ENCODE data around the gene ANKRD40.
"Not testable (repeated sequence)": the region's sequence is repeated elsewhere in the genome, so short reads cannot be mapped to it uniquely, and the experiment has no call there.

Gene ANKRD40

DNA sequence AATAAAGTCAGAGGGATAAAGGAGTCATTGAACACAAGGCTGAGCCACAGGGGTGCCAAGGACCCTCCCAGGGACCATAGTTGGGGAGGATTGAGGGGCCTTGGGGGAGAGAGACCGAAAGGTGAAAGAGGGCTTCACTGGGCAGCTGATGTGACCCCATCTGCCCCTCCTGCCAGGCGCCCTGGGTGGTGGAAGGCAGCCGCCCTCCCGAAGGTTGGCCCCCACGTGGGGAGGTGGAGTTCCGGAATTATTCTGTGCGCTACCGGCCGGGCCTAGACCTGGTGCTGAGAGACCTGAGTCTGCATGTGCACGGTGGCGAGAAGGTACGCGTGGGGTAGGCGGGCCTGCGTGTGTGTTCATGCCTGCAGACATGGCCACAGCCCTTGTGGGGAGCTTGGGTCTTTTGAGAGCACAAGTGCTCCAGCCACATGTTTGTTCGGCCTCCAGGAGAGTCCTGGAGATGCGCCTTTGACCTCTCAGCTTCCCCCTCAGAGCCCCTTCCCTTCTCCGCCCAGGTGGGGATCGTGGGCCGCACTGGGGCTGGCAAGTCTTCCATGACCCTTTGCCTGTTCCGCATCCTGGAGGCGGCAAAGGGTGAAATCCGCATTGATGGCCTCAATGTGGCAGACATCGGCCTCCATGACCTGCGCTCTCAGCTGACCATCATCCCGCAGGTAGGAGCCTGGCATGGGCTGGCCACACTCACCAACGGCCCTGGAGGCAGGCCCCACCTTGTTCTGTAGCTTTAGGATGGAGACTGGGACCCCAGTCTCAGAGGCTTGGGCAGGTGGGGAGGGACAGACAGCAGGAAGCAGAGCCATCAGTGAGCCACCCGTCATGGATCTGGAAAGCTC, 24.1 kb downstream of the ANKRD40 start:
- H3K4me3 ChIP-seq (ENCODE audit: low read depth in 1 of 2, low read length in 2 of 2): no peak overlapping the region
- no peaks in the 10 kb centered on the region for H3K27me3 ChIP-seq (ENCODE audit: low read depth, low read length)
- no peak overlapping the region for H3K27ac ChIP-seq (ENCODE audit: low read length)
- no peaks in the 10 kb centered on the region for H3K9me3 ChIP-seq (ENCODE audit: control insufficient read depth in 1 of 2, low read length in 2 of 2)
- H3K4me1 ChIP-seq (ENCODE audit: control insufficient read depth in 1 of 2, insufficient read depth in 2 of 2, low read length in 2 of 2): peaks cover 13 to 16% of the 10 kb centered on the region in 2 donors
- no peaks in the 10 kb centered on the region for H3K36me3 ChIP-seq (ENCODE audit: control insufficient read depth in 1 of 2, insufficient read depth in 2 of 2, low read length in 2 of 2)

DNA sequence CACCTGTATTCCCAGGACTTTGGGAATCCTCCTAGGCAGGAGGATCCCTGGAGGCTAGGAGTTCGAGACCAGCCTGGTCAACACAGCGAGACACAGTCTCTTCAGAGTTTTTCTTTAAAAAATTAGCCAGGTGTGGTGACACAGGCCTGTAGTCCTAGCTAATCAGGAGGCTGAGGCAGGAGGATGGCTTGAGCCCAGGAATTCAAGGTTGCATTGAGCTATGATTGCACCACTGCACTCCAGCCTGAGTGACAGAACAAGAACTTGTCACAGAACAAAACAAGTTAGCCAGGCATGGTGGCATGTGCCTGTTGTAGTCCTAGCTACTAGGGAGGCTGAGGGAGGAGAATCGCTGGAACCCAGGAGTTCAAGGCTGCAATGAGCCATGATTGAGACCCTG, 24.8 kb downstream of the ANKRD40 start:
- no peaks in the 10 kb centered on the region for H3K36me3 ChIP-seq (ENCODE audit: control insufficient read depth in 1 of 2, insufficient read depth in 2 of 2, low read length in 2 of 2)
- H3K4me1 ChIP-seq (ENCODE audit: control insufficient read depth in 1 of 2, insufficient read depth in 2 of 2, low read length in 2 of 2): peaks cover 13 to 16% of the 10 kb centered on the region in 2 donors
- H3K27me3 ChIP-seq (ENCODE audit: low read depth, low read length): no peaks in the 10 kb centered on the region
- H3K9me3 ChIP-seq (ENCODE audit: control insufficient read depth in 1 of 2, low read length in 2 of 2): no peaks in the 10 kb centered on the region
- no peak overlapping the region for H3K4me3 ChIP-seq (ENCODE audit: low read depth in 1 of 2, low read length in 2 of 2)
- H3K27ac ChIP-seq (ENCODE audit: low read length): no peak overlapping the region

DNA sequence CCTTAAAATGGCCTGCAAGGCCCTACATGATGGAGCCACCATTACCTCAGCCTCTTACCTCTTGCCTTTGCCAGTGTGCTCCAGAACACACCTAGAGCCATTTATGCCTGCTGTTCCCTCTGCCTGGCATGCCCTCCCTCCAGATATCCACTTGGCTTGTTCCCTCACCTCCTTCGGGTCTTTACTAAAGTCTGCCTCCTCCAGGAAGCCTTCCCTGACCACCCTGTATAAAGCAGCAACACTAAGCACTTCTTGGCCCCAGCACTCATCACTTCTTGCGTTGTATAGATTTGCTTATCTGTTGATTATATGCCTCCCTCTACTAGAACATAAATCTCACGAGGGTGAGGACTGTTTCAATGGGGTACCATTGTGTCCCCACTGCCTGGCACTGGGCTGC, 25.3 kb downstream of the ANKRD40 start:
- Histone ChIP-seq H3K9me3 (ENCODE audit: control insufficient read depth in 1 of 2, low read length in 2 of 2) (no peaks in the 10 kb centered on the region), H3K36me3 (ENCODE audit: control insufficient read depth in 1 of 2, insufficient read depth in 2 of 2, low read length in 2 of 2) (no peaks in the 10 kb centered on the region), H3K4me3 (ENCODE audit: low read depth in 1 of 2, low read length in 2 of 2) (no peak overlapping the region), H3K4me1 (ENCODE audit: control insufficient read depth in 1 of 2, insufficient read depth in 2 of 2, low read length in 2 of 2) (peaks cover 11 to 13% of the 10 kb centered on the region in 2 donors), H3K27ac (ENCODE audit: low read length) (no peak overlapping the region), H3K27me3 (ENCODE audit: low read depth, low read length) (no peaks in the 10 kb centered on the region)

- H3K4me3 ChIP-seq (ENCODE audit: low read depth in 1 of 2, low read length in 2 of 2): peak overlapping the region in 1 of 2 donors; percentile 33
- no peak overlapping the region for H3K27ac ChIP-seq (ENCODE audit: low read length)
- H3K4me1 ChIP-seq (ENCODE audit: control insufficient read depth in 1 of 2, insufficient read depth in 2 of 2, low read length in 2 of 2): peaks cover 7% of the 10 kb centered on the region in 2 donors
These were observed 26.2 kb downstream of the ANKRD40 start for GRCh38 chr17:50681263-50682200.

DNA sequence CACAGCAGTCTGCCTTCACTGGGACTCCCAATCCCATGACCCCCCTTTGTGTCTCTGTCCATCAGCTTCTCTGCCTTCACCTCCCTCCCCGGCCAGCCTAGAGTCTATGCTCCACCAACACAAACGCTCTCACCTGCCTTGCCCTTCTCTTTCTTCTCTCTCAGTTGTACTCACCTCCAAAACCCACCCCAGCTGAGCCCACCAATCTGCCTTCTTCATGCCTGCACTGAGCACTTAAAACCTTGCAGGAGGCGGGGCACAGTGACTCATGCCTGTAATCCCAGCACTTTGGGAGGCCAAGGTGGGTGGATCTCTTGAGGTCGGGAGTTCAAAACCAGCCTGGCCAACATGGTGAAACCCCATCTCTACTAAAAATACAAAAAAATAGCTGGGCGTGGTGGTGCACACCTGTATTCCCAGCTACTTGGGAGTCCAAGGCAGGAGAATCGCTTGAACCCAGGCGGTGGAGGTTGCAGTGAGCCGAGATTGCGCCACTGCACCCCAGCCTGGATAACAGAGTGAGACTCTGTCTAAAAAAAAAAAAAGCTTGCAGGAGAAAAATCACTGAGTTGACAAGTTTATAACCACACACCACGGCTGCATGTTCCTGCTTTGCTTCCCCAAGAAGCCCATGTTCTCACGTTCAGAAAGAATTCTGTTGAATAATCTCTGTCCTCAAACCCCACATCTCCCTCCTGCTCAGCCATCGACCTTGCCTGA, 27.0 kb downstream of the ANKRD40 start:
- not testable (repeated sequence) for H3K4me1 ChIP-seq (ENCODE audit: control insufficient read depth in 1 of 2, insufficient read depth in 2 of 2, low read length in 2 of 2); H3K27ac ChIP-seq (ENCODE audit: low read length); H3K27me3 ChIP-seq (ENCODE audit: low read depth, low read length); H3K9me3 ChIP-seq (ENCODE audit: control insufficient read depth in 1 of 2, low read length in 2 of 2); H3K36me3 ChIP-seq (ENCODE audit: control insufficient read depth in 1 of 2, insufficient read depth in 2 of 2, low read length in 2 of 2)
- peak overlapping the region in 1 of 2 donors; percentile 33 for H3K4me3 ChIP-seq (ENCODE audit: low read depth in 1 of 2, low read length in 2 of 2)

More at GRCh38 chr17:50681263-50682200, 26.2 kb downstream of the ANKRD40 start:
- Histone ChIP-seq H3K27me3 (ENCODE audit: low read depth, low read length) (no peaks in the 10 kb centered on the region), H3K9me3 (ENCODE audit: control insufficient read depth in 1 of 2, low read length in 2 of 2) (no peaks in the 10 kb centered on the region), H3K36me3 (ENCODE audit: control insufficient read depth in 1 of 2, insufficient read depth in 2 of 2, low read length in 2 of 2) (no peaks in the 10 kb centered on the region)

DNA sequence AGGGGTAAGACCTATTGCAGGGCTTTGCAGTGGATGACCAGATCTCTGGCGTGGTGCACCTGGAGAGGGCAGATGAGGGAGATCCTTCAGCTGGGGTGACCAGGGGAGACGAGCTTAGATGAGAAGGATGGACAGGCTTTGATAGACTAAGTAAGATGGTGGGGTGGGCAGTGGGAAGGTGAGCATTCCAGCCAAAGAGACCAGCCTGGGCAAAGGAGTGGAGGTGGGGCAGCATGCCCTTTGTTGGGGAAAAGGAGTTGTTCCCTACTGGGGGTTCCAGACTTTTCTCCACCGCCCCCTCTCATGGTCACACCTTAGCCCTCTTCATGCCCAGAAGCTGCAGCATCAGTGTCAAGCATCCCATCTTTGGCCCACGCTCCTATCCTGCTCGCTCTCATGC, 27.6 kb downstream of the ANKRD40 start:
- no peak overlapping the region for H3K4me3 ChIP-seq (ENCODE audit: low read depth in 1 of 2, low read length in 2 of 2)
- no peaks in the 10 kb centered on the region for H3K9me3 ChIP-seq (ENCODE audit: control insufficient read depth in 1 of 2, low read length in 2 of 2)
- H3K27ac ChIP-seq (ENCODE audit: low read length): no peak overlapping the region
- peaks cover 7% of the 10 kb centered on the region in 2 donors for H3K4me1 ChIP-seq (ENCODE audit: control insufficient read depth in 1 of 2, insufficient read depth in 2 of 2, low read length in 2 of 2)
- H3K27me3 ChIP-seq (ENCODE audit: low read depth, low read length): no peaks in the 10 kb centered on the region
- no peaks in the 10 kb centered on the region for H3K36me3 ChIP-seq (ENCODE audit: control insufficient read depth in 1 of 2, insufficient read depth in 2 of 2, low read length in 2 of 2)

GRCh38 chr17:50679008-50679544, 28.6 kb downstream of the ANKRD40 start:
- Histone ChIP-seq H3K27ac (ENCODE audit: low read length) (no peak overlapping the region), H3K4me1 (ENCODE audit: control insufficient read depth in 1 of 2, insufficient read depth in 2 of 2, low read length in 2 of 2) (peaks cover 7% of the 10 kb centered on the region in 2 donors), H3K9me3 (ENCODE audit: control insufficient read depth in 1 of 2, low read length in 2 of 2) (no peaks in the 10 kb centered on the region), H3K36me3 (ENCODE audit: control insufficient read depth in 1 of 2, insufficient read depth in 2 of 2, low read length in 2 of 2) (no peaks in the 10 kb centered on the region), H3K4me3 (ENCODE audit: low read depth in 1 of 2, low read length in 2 of 2) (no peak overlapping the region), H3K27me3 (ENCODE audit: low read depth, low read length) (no peaks in the 10 kb centered on the region)

- no peak overlapping the region for H3K4me3 ChIP-seq (ENCODE audit: low read depth in 1 of 2, low read length in 2 of 2)
- peaks cover 7% of the 10 kb centered on the region in 2 donors for H3K4me1 ChIP-seq (ENCODE audit: control insufficient read depth in 1 of 2, insufficient read depth in 2 of 2, low read length in 2 of 2)
- no peaks in the 10 kb centered on the region for H3K27me3 ChIP-seq (ENCODE audit: low read depth, low read length)
- H3K27ac ChIP-seq (ENCODE audit: low read length): no peak overlapping the region
- no peaks in the 10 kb centered on the region for H3K36me3 ChIP-seq (ENCODE audit: control insufficient read depth in 1 of 2, insufficient read depth in 2 of 2, low read length in 2 of 2)
- no peaks in the 10 kb centered on the region for H3K9me3 ChIP-seq (ENCODE audit: control insufficient read depth in 1 of 2, low read length in 2 of 2)
These were observed 29.8 kb downstream of the ANKRD40 start for GRCh38 chr17:50677851-50678375.

DNA sequence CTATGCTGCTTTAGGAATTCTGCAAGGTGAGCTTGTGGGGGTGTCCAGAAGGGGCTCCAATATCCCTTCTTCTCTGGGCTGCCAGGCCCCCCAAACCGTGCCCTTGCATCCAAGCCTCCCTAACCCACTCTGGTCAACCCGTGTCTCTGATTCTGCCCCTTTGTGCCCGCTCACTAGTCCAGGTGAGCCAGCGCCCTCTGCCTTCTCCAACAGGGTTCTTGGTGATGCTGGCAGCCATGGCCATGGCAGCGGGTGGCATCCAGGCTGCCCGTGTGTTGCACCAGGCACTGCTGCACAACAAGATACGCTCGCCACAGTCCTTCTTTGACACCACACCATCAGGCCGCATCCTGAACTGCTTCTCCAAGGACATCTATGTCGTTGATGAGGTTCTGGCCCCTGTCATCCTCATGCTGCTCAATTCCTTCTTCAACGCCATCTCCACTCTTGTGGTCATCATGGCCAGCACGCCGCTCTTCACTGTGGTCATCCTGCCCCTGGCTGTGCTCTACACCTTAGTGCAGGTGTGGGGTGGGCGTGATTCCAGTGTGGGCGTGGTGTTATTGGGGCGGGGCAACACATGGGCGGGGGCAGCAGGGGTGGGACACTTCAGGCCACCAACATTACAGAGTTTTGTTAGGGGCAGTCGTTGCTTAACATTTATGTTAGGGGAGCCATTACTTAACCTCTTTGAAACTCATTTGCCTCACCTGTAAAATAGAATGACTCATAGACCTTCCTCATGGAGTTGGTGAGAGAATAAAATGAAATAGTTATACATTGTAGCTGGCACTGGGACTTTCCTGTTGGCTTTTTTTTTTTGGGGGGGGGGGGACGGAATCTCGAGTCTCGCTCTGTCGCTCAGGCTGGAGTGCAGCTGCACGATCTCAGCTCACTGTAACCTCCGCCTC, 31.4 kb downstream of the ANKRD40 start:
- H3K4me1 ChIP-seq (ENCODE audit: control insufficient read depth in 1 of 2, insufficient read depth in 2 of 2, low read length in 2 of 2): peaks cover 0 to 4% of the 10 kb centered on the region in 2 donors
- no peak overlapping the region for H3K27ac ChIP-seq (ENCODE audit: low read length)
- H3K27me3 ChIP-seq (ENCODE audit: low read depth, low read length): no peaks in the 10 kb centered on the region
- H3K4me3 ChIP-seq (ENCODE audit: low read depth in 1 of 2, low read length in 2 of 2): no peak overlapping the region
- H3K9me3 ChIP-seq (ENCODE audit: control insufficient read depth in 1 of 2, low read length in 2 of 2): no peaks in the 10 kb centered on the region
- H3K36me3 ChIP-seq (ENCODE audit: control insufficient read depth in 1 of 2, insufficient read depth in 2 of 2, low read length in 2 of 2): no peaks in the 10 kb centered on the region

- Histone ChIP-seq H3K4me1 (ENCODE audit: control insufficient read depth in 1 of 2, insufficient read depth in 2 of 2, low read length in 2 of 2) (no peaks in the 10 kb centered on the region), H3K4me3 (ENCODE audit: low read depth in 1 of 2, low read length in 2 of 2) (no peak overlapping the region), H3K27ac (ENCODE audit: low read length) (no peak overlapping the region)
These were observed 32.1 kb downstream of the ANKRD40 start for GRCh38 chr17:50675627-50676026.

More at GRCh38 chr17:50675627-50676026, 32.1 kb downstream of the ANKRD40 start:
- H3K27me3 ChIP-seq (ENCODE audit: low read depth, low read length): no peaks in the 10 kb centered on the region
- no peaks in the 10 kb centered on the region for H3K9me3 ChIP-seq (ENCODE audit: control insufficient read depth in 1 of 2, low read length in 2 of 2)
- no peaks in the 10 kb centered on the region for H3K36me3 ChIP-seq (ENCODE audit: control insufficient read depth in 1 of 2, insufficient read depth in 2 of 2, low read length in 2 of 2)
